SU-DHL-6 (cell line): ENCODE data around the gene AHRR.

Source experiments
- H2AFZ ChIP-seq: fragments of 200-600 bp; sonication (generic); 2 replicates; pipeline ENCODE4 v1.6.1; 2014; ENCODE audit warnings: low read depth, mild to moderate bottlenecking, moderate library complexity, mixed read lengths, antibody characterized with exemption, low read length; ENCODE audit not compliant: severe bottlenecking
- H3F3A ChIP-seq: fragments of 200-600 bp; shearing (Covaris generic); 2 replicates; pipeline ENCODE4 v1.6.0; 2016; ENCODE audit warnings: antibody characterized with exemption, mild to moderate bottlenecking; ENCODE audit not compliant: insufficient read depth
- H3K27ac ChIP-seq: fragments of 200-600 bp; sonication (generic); 2 replicates; pipeline ENCODE4 v1.5.1; 2016; ENCODE audit warnings: low read depth, mild to moderate bottlenecking, low read length, moderate library complexity, mixed read lengths
- H3K27me3 ChIP-seq: fragments of 200-600 bp; sonication (generic), shearing (Covaris generic); 2 replicates; pipeline ENCODE4 v1.6.0; 2014; ENCODE audit warnings: mild to moderate bottlenecking, low read length
- H3K36me3 ChIP-seq: fragments of 200-600 bp; sonication (generic); 2 replicates; pipeline ENCODE4 v1.6.1; 2014; ENCODE audit warnings: mild to moderate bottlenecking, low read length, mixed read lengths
- H3K4me2 ChIP-seq: fragments of 300-600, 200-600 bp; shearing (Covaris generic), sonication (generic); 2 replicates; pipeline ENCODE4 v1.6.0; 2014; ENCODE audit warnings: low read length, low read depth, mild to moderate bottlenecking; ENCODE audit not compliant: poor library complexity, severe bottlenecking
- H3K4me3 ChIP-seq: fragments of 200-600 bp; sonication (generic); 2 replicates; pipeline ENCODE4 v1.5.1; 2014; ENCODE audit warnings: antibody characterized with exemption, low read length, mild to moderate bottlenecking, mixed read lengths; ENCODE audit not compliant: insufficient read depth, poor library complexity, severe bottlenecking
- H3K79me2 ChIP-seq: fragments of 200-600 bp; sonication (generic); 2 replicates; pipeline ENCODE4 v1.6.1; 2014; ENCODE audit warnings: mild to moderate bottlenecking, low read length, moderate library complexity; ENCODE audit not compliant: insufficient read depth
- H3K9ac ChIP-seq: fragments of 200-600 bp; sonication (generic); 2 replicates; pipeline ENCODE4 v1.7.0; 2014; ENCODE audit warnings: mild to moderate bottlenecking, low read length
- H3K9me2 ChIP-seq: fragments of 200-600 bp; sonication (generic); replicated peaks from 2 replicates; pipeline ENCODE4 v1.6.1; 2014; ENCODE audit warnings: low read length; ENCODE audit not compliant: insufficient read depth
- H3K9me3 ChIP-seq: fragments of 200-600 bp; sonication (generic); 2 replicates; pipeline ENCODE4 v1.6.1; 2014; ENCODE audit warnings: low read length, mixed read lengths; ENCODE audit not compliant: insufficient read depth
- H4K20me1 ChIP-seq: fragments of 200-600 bp; sonication (generic); 2 replicates; pipeline ENCODE4 v1.6.1; 2014; ENCODE audit warnings: low read depth, mild to moderate bottlenecking, antibody characterized with exemption, low read length, moderate library complexity, mixed read lengths
- CTCF ChIP-seq: fragments of 200-600 bp; sonication (generic); IDR thresholded peaks from one replicate; pipeline ENCODE4 v1.5.1; 2017; ENCODE audit warnings: antibody characterized with exemption, mild to moderate bottlenecking, low read length, moderate library complexity; ENCODE audit not compliant: insufficient read depth, poor library complexity, severe bottlenecking
- EZH2phosphoT487 ChIP-seq: fragments of 200-600 bp; sonication (generic), shearing (Covaris generic); conservative IDR thresholded peaks from 2 replicates; pipeline ENCODE4 v1.6.1; 2018; ENCODE audit warnings: mild to moderate bottlenecking, antibody characterized with exemption, low read length, moderate library complexity, mixed read lengths

Gene AHRR

GRCh38 chr5:406041-406440 is 84.5 kb downstream of the AHRR start:
- Histone ChIP-seq H3K9me2 (no peaks in the 10 kb centered on the region), H4K20me1 (no peaks in the 10 kb centered on the region), H3F3A (0 out of 2 replicates have a peak, but pooled peaks cover 7% of the 10 kb centered on the region), H3K4me2 (no peak overlapping the region), H3K27me3 (no peaks in the 10 kb centered on the region), H2AFZ (no peak overlapping the region), H3K9ac (no peak overlapping the region), H3K4me3 (no peak overlapping the region), H3K36me3 (no peaks in the 10 kb centered on the region), H3K9me3 (no peaks in the 10 kb centered on the region), H3K27ac (no peak overlapping the region), H3K79me2 (no peaks in the 10 kb centered on the region)
- TF ChIP-seq EZH2phosphoT487 (no peak), CTCF (no peak)

- Histone ChIP-seq H3K4me2 (no peak overlapping the region), H3F3A (no peaks in the 10 kb centered on the region), H3K4me3 (no peak overlapping the region), H2AFZ (no peak overlapping the region), H3K79me2 (no peaks in the 10 kb centered on the region), H4K20me1 (no peaks in the 10 kb centered on the region), H3K9me3 (no peaks in the 10 kb centered on the region), H3K27me3 (no peaks in the 10 kb centered on the region), H3K9ac (no peak overlapping the region), H3K9me2 (no peaks in the 10 kb centered on the region), H3K36me3 (no peaks in the 10 kb centered on the region), H3K27ac (no peak overlapping the region)
- TF ChIP-seq EZH2phosphoT487 = no peak
- no peak for TF ChIP-seq CTCF
Observed at GRCh38 chr5:407051-407450, 85.5 kb downstream of the AHRR start.

GRCh38 chr5:407801-408268 is 86.3 kb downstream of the AHRR start:
- TF ChIP-seq EZH2phosphoT487 (no peak), CTCF (no peak)
- H3F3A ChIP-seq = no peaks in the 10 kb centered on the region
- no peaks in the 10 kb centered on the region for H3K36me3 ChIP-seq
- no peak overlapping the region for H3K4me2 ChIP-seq
- H2AFZ ChIP-seq = no peak overlapping the region
- no peaks in the 10 kb centered on the region for H3K9me3 ChIP-seq
- no peak overlapping the region for H3K9ac ChIP-seq
- no peaks in the 10 kb centered on the region for H4K20me1 ChIP-seq
- no peaks in the 10 kb centered on the region for H3K79me2 ChIP-seq
- H3K9me2 ChIP-seq = no peaks in the 10 kb centered on the region
- no peak overlapping the region for H3K27ac ChIP-seq
- no peaks in the 10 kb centered on the region for H3K27me3 ChIP-seq
- no peak overlapping the region for H3K4me3 ChIP-seq
